ENCODE measurements around the gene SLC25A25. TPM values are rescaled to one million over a fixed set of nuclear protein-coding genes. Genes with fewer than 3 reads are reported as not detected.

Gene SLC25A25
- total RNA-seq, 8 experiments from 2014 or later, result 10.0 to 39.7 (median 19.0) TPM

GRCh38 chr9:128148509-128149000 lies 80.5 kb downstream of the SLC25A25 start:
- WGBS, 10 experiments, result 20 to 100% (median 86%) methylated on average over 1 to 2 of the region's 5 CpGs; no CpG with 5 or more reads in 7 of the 10 experiments
- Histone ChIP-seq H3K4me1 (replicated peaks in 1 of 2) (peaks cover 3 to 5% of the 10 kb centered on the region in 2 donors), H3K27ac (no peak overlapping the region), H3K4me3 (no peak overlapping the region)
- no peak for ATAC-seq (replicated peaks in 6 of 8)
- in situ Hi-C loops (cut with MboI; ENCODE audit: low pct_unique_long_range_greater_than_20kb in 2 of 9, low sequenced_read_pairs in 9 of 9, unreplicated experiment in 9 of 9), result no loop called here

DNA sequence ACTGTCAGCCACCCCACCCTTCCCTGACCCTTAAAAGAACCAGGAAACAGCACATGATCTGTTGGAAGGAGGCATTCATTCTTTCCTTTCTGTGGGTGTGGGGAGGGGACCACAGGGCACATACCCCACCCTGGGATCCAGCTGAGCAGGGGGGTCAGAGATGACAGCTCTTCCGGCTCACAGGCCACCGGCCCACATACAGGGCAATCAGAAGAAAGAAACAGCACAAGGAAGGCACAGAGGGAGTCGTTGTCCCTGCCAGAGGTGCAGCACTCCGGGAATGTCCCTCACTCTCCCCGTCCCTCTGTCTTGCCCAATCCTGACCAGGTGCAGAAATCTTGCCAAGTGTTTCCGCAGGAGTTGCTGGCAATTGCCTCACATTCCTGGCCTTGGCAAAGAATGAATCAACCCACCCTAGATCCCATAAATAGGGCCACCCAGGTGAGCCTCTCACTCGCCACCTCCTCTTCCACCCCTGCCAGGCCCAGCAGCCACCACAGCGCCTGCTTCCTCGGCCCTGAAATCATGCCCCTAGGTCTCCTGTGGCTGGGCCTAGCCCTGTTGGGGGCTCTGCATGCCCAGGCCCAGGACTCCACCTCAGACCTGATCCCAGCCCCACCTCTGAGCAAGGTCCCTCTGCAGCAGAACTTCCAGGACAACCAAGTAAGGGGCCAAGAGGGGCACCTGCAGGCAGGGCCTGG lies 81.1 kb downstream of the SLC25A25 start, which contains the start of gene LCN2:
Gene LCN2, plus strand, starts transcription at position 453 of the 701 bp plus-strand sequence. Its CDS starts 73 bp downstream, at position 526.
- ATAC-seq (replicated peaks in 6 of 8), result peak in 3 of 8 experiments; percentile 36 to 80 (median 76)
- Histone ChIP-seq H3K27ac (no peak within 1 kb of the TSS), H3K4me1 (replicated peaks in 1 of 2) (peaks cover 3 to 5% of the 10 kb centered on the region in 2 donors), H3K4me3 (no peak within 1 kb of the TSS)
- WGBS, 10 experiments, result 60 to 100% (median 83%) methylated on average over 1 to 2 of the region's 9 CpGs; no CpG with 5 or more reads in 4 of the 10 experiments
- in situ Hi-C loops (cut with MboI; ENCODE audit: low pct_unique_long_range_greater_than_20kb in 2 of 9, low sequenced_read_pairs in 9 of 9, unreplicated experiment in 9 of 9), result no loop called here

GRCh38 chr9:128149951-128150593 lies 82.0 kb downstream of the SLC25A25 start:
- in situ Hi-C loops (cut with MboI; ENCODE audit: low pct_unique_long_range_greater_than_20kb in 2 of 9, low sequenced_read_pairs in 9 of 9, unreplicated experiment in 9 of 9), result no loop called here
- H3K27ac ChIP-seq, result no peak overlapping the region
- WGBS, 10 experiments, result 48 to 100% (median 80%) methylated on average over 1 to 7 of the region's 11 CpGs; no CpG with 5 or more reads in 5 of the 10 experiments
- H3K4me3 ChIP-seq, result no peak overlapping the region
- peaks cover 0 to 5% of the 10 kb centered on the region in 2 donors for H3K4me1 ChIP-seq (replicated peaks in 1 of 2)
- no peak for ATAC-seq (replicated peaks in 6 of 8)

DNA sequence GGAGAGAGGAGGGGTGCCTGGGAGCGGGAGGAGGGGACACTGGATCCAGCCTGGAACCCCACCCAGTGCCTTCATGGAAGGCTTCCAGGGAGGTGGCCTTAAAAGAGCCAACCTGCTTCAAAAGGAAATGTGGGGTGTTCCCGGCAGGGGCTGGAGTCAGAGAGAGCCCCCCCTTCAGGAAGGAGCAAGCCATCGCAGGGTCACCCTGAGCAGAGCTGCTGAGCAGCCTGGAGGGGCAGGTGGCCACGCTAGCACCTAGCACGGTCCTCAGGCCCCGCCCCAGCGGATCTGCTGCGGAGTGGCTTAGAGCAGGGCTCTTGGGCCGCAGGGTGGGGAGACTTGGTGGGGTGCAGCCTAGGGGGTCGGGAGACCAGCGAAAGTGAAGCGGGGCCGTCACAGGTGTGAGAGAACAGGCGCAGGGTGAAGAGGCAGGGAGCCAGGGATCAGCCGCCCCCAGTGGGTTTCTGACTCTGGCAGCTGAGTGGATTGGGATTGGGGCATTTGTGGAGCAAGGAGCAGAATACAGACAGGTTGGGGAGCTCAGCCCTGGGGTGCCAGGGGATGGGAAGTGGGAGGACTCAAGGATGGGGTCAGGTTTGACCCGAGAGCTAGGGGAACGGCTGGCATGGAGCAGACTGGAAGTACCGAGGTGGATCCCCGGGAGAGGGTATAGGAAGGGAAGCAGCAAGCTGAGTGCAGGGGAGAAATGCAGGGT lies 82.7 kb downstream of the SLC25A25 start:
- Histone ChIP-seq H3K4me3 (no peak overlapping the region), H3K27ac (no peak overlapping the region), H3K4me1 (replicated peaks in 1 of 2) (peaks cover 0 to 5% of the 10 kb centered on the region in 2 donors)
- in situ Hi-C loops (cut with MboI; ENCODE audit: low pct_unique_long_range_greater_than_20kb in 2 of 9, low sequenced_read_pairs in 9 of 9, unreplicated experiment in 9 of 9), result no loop called here
- 0 to 80% methylated on average over 1 of the region's 19 CpGs; no CpG with 5 or more reads in 8 of the 10 experiments for WGBS, 10 experiments
- peak in 7 of 8 experiments; percentile 10 to 81 (median 18) for ATAC-seq (replicated peaks in 6 of 8)

- ATAC-seq (replicated peaks in 6 of 8), result no peak
- in situ Hi-C loops (cut with MboI; ENCODE audit: low pct_unique_long_range_greater_than_20kb in 2 of 9, low sequenced_read_pairs in 9 of 9, unreplicated experiment in 9 of 9), result no loop called here
- H3K4me1 ChIP-seq (replicated peaks in 1 of 2), result peaks cover 0 to 5% of the 10 kb centered on the region in 2 donors
- H3K4me3 ChIP-seq, result no peak overlapping the region
- H3K27ac ChIP-seq, result no peak overlapping the region
- WGBS, 10 experiments, result 0 to 63% methylated on average over 1 to 4 of the region's 18 CpGs; no CpG with 5 or more reads in 8 of the 10 experiments
Measured at GRCh38 chr9:128151309-128152132, 83.5 kb downstream of the SLC25A25 start.

DNA sequence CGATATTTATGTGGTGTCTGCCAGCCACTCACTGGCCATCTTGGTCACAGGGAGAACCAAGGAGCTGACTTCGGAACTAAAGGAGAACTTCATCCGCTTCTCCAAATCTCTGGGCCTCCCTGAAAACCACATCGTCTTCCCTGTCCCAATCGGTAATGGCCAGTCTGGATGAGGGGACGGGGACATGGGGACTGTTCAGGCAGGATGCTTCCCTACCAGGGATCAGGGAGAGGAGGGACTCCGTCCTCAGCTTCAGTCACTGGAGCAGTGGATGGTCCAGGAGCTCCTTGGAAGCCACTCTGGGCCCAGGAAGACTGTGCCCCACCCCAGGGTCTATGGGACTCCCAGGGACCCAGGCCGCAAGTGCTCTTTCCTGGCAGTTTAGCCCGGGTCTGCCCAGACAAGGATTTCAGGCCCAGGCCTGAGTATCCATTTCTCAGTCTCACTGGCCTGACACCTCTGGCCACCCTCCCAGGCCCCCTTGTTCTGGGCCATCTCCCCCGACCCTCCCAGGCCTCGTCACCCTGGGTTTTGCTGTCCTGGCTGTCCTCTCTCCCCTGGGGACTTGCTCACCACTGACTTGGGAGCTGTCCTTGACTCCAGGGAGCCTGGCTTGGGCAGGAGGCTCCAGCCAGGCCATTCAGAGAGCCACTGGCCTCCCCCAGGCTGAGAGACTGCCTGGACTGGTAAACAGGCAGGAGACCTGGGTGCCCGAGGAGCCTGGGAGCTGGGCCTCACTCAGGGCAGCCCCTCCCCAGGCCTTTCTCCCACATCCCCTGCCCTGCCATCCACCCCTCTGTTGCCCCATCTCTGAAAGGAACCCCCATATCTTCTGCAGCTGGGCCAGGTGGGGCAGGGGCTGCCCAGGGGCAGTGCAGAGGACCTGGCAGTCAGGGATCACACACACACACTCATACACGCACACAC lies 84.4 kb downstream of the SLC25A25 start:
- in situ Hi-C loops (cut with MboI; ENCODE audit: low pct_unique_long_range_greater_than_20kb in 2 of 9, low sequenced_read_pairs in 9 of 9, unreplicated experiment in 9 of 9), result no loop called here
- peak in 4 of 8 experiments; percentile 1 to 22 (median 8) for ATAC-seq (replicated peaks in 6 of 8)

GRCh38 chr9:128153060-128153946 lies 85.3 kb downstream of the SLC25A25 start:
- WGBS, 10 experiments, result 80 to 100% methylated on average over 1 of the region's 26 CpGs; no CpG with 5 or more reads in 8 of the 10 experiments
- no peak overlapping the region for H3K4me3 ChIP-seq
- in situ Hi-C loops (cut with MboI; ENCODE audit: low pct_unique_long_range_greater_than_20kb in 2 of 9, low sequenced_read_pairs in 9 of 9, unreplicated experiment in 9 of 9), result no loop called here
- ATAC-seq (replicated peaks in 6 of 8), result peak in 5 of 8 experiments; percentile 10 to 21 (median 13)
- H3K4me1 ChIP-seq (replicated peaks in 1 of 2), result peaks cover 0 to 5% of the 10 kb centered on the region in 2 donors
- peak overlapping the region in 1 of 2 donors; percentile 39 for H3K27ac ChIP-seq

More for the DNA sequence above, 84.4 kb downstream of the SLC25A25 start:
- H3K4me1 ChIP-seq (replicated peaks in 1 of 2), result peaks cover 0 to 5% of the 10 kb centered on the region in 2 donors
- WGBS, 10 experiments, result 80 to 100% (median 89%) methylated on average over 1 to 6 of the region's 13 CpGs; no CpG with 5 or more reads in 4 of the 10 experiments
- H3K4me3 ChIP-seq, result no peak overlapping the region
- H3K27ac ChIP-seq, result peak overlapping the region in 1 of 2 donors; percentile 39

DNA sequence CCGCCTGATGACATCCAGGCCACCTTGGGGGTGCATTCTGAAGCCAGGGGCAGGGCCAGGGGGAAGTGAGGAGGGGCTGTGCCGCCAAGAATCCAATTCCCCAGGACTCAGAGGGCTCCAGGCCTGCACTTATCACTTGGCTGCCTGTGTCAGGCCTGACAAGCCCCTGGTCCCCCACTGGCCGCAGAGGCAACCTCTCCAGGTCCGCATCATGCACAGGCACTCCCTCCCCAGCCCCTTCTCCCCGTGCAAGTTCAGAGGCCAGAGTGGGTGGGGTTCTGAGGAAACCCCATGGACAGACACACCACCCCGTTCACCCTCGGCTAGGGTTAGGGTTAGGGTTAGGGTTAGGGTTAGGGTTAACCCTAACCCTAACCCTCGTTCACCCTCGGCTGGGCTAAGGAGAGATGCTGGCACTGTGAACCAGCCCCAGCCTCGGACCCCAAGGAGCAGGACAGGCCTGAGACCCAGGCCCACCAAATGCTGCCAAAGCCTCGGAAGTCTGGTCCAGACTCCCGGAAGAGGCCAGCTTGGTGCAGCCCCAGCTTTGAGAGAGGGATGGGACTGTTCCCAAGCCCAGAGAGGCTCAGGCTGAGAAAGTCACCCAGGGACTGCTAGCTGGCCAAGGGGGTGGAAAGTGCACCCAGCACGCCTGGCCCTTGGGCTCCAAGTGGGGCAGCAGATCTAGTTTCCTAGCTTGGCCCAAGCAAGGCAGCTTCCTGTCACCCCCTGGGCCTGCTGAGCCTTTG lies 86.1 kb downstream of the SLC25A25 start:
- H3K4me3 ChIP-seq, result no peak overlapping the region
- H3K27ac ChIP-seq, result peak overlapping the region in 1 of 2 donors; percentile 16
- H3K4me1 ChIP-seq (replicated peaks in 1 of 2), result peaks cover 0 to 5% of the 10 kb centered on the region in 2 donors
- ATAC-seq (replicated peaks in 6 of 8), result peak in 4 of 8 experiments; percentile 4 to 6 (median 6)
- in situ Hi-C loops (cut with MboI; ENCODE audit: low pct_unique_long_range_greater_than_20kb in 2 of 9, low sequenced_read_pairs in 9 of 9, unreplicated experiment in 9 of 9), result no loop called here
- 60 to 100% (median 85%) methylated on average over 1 to 3 of the region's 13 CpGs; no CpG with 5 or more reads in 6 of the 10 experiments for WGBS, 10 experiments

DNA sequence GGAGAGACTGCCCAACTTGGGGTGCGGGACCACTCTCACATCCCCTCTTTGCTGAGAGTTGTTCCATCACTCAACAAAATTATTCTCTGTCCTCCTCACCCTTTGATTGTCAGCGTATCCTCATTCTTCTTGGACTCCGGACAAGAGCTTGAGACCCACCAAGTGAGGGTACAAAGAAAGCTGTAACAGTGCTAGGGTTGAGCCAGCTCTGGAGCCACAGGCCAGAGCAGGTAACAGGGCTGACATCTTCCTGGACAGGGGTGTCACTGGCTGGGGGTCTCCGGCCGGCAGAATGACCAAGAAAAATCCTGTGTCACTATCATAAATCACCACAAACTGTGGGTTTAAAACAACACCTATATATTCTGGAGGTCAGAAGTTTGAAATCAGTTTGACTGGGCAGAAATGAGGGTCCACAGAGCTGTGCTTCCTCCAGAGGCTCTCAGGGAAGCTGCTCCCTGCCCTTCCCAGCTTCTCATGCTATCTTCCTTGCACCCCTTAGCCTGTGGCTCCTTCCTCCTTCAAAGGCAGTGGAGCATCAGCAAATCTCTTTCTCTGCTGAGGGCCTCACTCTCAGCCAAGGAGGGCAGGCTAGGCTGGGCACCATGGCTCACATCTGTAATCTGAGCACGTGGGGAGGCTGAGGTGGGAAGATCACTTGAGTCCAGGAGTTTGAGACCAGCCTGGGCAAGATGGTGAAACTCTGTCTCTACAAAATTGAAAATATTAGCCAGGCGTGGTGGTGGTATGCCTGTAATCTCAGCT lies 87.9 kb downstream of the SLC25A25 start:
- no peak overlapping the region for H3K27ac ChIP-seq
- no peak overlapping the region for H3K4me3 ChIP-seq
- no peak for ATAC-seq (replicated peaks in 6 of 8)
- in situ Hi-C loops (cut with MboI; ENCODE audit: low pct_unique_long_range_greater_than_20kb in 2 of 9, low sequenced_read_pairs in 9 of 9, unreplicated experiment in 9 of 9), result no loop called here
- H3K4me1 ChIP-seq (replicated peaks in 1 of 2), result peaks cover 3 to 5% of the 10 kb centered on the region in 2 donors
- WGBS, 10 experiments, result 60 to 100% (median 88%) methylated on average over 1 to 7 of the region's 7 CpGs; no CpG with 5 or more reads in 4 of the 10 experiments
